Activated CD4-positive, alpha-beta T cell treated with anti-CD3 and anti-CD28 coated beads, Interleukin-2, amount 50 U/mL, for 24 hours (primary cell): ENCODE results near the gene RNASE7.
A peak's percentile ranks its signal among the peaks of the same experiment; 100 is the strongest.

Experiments
- DNase-seq, 2 donors: peaks; one replicate each; pipeline ENCODE4 v3.0.0-alpha.2; 2020; ENCODE audit warnings: low read depth in 1 of 2, low spot score in 1 of 2

The RNASE7 gene

GRCh38 chr14:21084998-21085853, 43.1 kb downstream of the RNASE7 start:
- no peak for DNase-seq

- no peak for DNase-seq
Observed at GRCh38 chr14:21086908-21087293, 44.7 kb downstream of the RNASE7 start.

GRCh38 chr14:21087294-21088091, 45.3 kb downstream of the RNASE7 start:
- DNase-seq: peak in 1 of 2 donors; percentile 61

GRCh38 chr14:21088687-21089086, 46.5 kb downstream of the RNASE7 start:
- DNase-seq: no peak

GRCh38 chr14:21089271-21089670, 47.1 kb downstream of the RNASE7 start:
- DNase-seq: no peak

- no peak for DNase-seq
Observed at GRCh38 chr14:21089877-21090193, 47.7 kb downstream of the RNASE7 start.

GRCh38 chr14:21090194-21090939, 48.2 kb downstream of the RNASE7 start:
- no peak for DNase-seq

GRCh38 chr14:21090940-21091663, 48.9 kb downstream of the RNASE7 start:
- no peak for DNase-seq

- no peak for DNase-seq
Observed at GRCh38 chr14:21091821-21092272, 49.7 kb downstream of the RNASE7 start.

GRCh38 chr14:21092273-21093011, 50.3 kb downstream of the RNASE7 start:
- DNase-seq: peak; percentile 86 to 92

- DNase-seq: no peak
Observed at GRCh38 chr14:21093018-21093417, 50.9 kb downstream of the RNASE7 start.
